ENCODE results near the gene UGP2. TPM values are rescaled to one million over a fixed set of nuclear protein-coding genes. Genes with fewer than 3 reads are reported as not detected.

Gene UGP2
- total and polyA plus RNA-seq, 2 of the 8 experiments (the other 6 are each of a cell fraction or from before 2014, with no cell fraction given) = 278 to 956 TPM

DNA sequence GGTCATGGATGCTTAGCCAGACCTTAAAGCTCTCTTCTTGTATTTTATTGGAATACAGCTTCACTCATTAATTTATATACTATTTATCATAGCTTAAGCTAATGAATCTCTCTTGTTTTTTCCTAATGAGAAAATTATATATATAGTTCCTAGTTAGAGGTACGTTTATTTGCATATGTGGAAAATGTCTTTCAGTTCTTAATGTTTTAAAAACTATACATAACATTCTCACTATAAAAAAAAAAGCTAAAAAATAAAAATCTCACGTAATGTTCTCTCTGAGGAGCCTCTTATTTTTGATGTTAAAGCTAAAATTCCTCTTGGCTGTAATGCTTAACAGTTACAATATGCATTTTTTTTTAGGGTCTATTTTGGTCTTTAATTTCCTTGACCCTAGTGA lies 16.6 kb downstream of the UGP2 start (continued):
- TF ChIP-seq, protein P1, sequence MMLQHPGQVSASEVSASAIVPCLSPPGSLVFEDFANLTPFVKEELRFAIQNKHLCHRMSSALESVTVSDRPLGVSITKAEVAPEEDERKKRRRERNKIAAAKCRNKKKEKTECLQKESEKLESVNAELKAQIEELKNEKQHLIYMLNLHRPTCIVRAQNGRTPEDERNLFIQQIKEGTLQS (IDR thresholded peaks at IDR 0.05; ENCODE audit: insufficient read depth, low read depth, low read length) = no peak

Measured in H1 (cell line).